OCI-LY3 (cell line): Measurements from ENCODE around the gene GLP2R.

Experiments
- H2AFZ ChIP-seq: fragments of 200-600, 300-600 bp; shearing (Covaris generic); 2 replicates; pipeline ENCODE4 v1.6.0; 2014; ENCODE audit warnings: antibody characterized with exemption, low read depth, low read length
- H3K27ac ChIP-seq: fragments of 200-600, 300-600 bp; sonication (generic); 2 replicates; pipeline ENCODE4 v1.5.1; 2014; ENCODE audit warnings: mild to moderate bottlenecking, low read length, moderate library complexity, mixed read lengths
- H3K27me3 ChIP-seq: fragments of 200-600, 300-600 bp; sonication (generic); 2 replicates; pipeline ENCODE4 v1.6.1; 2014; ENCODE audit warnings: low read depth, low read length, mixed read lengths
- H3K36me3 ChIP-seq: fragments of 200-600, 300-600 bp; sonication (generic); replicated peaks from 2 replicates; pipeline ENCODE3; 2014; ENCODE audit warnings: low read depth, low read length, mixed read lengths
- H3K4me1 ChIP-seq: fragments of 300-600, 200-600 bp; sonication (generic); 2 replicates; pipeline ENCODE4 v1.6.1; 2014; ENCODE audit warnings: low read length, mixed read lengths
- H3K4me2 ChIP-seq: fragments of 200-600, 300-600 bp; sonication (generic); 2 replicates; pipeline ENCODE4 v1.6.1; 2014; ENCODE audit warnings: low read length, mixed read lengths
- H3K4me3 ChIP-seq: fragments of 300-600, 200-600 bp; sonication (generic); 2 replicates; pipeline ENCODE4 v1.5.1; 2014; ENCODE audit warnings: antibody characterized with exemption, mild to moderate bottlenecking, low read length, moderate library complexity
- H3K79me2 ChIP-seq: fragments of 300-600, 200-600 bp; shearing (Covaris generic); 2 replicates; pipeline ENCODE4 v1.6.1; 2014; ENCODE audit warnings: mild to moderate bottlenecking, low read length, mixed read lengths
- H3K9ac ChIP-seq: fragments of 300-600, 200-600 bp; shearing (Covaris generic); 2 replicates; pipeline ENCODE4 v1.6.0; 2014; ENCODE audit warnings: mild to moderate bottlenecking, low read length, moderate library complexity
- H3K9me3 ChIP-seq: fragments of 200-600, 300-600 bp; shearing (Covaris generic); 2 replicates; pipeline ENCODE4 v1.6.1; 2014; ENCODE audit warnings: low read length, mixed read lengths; ENCODE audit not compliant: insufficient read depth
- H4K20me1 ChIP-seq: fragments of 200-600, 300-600 bp; sonication (generic); 2 replicates; pipeline ENCODE4 v1.6.1; 2016; ENCODE audit warnings: low read length, mixed read lengths; ENCODE audit not compliant: insufficient read depth
- EZH2phosphoT487 ChIP-seq: fragments of 200-600 bp; shearing (Covaris generic); IDR thresholded peaks from 2 replicates; pipeline ENCODE4 v1.6.1; 2018; ENCODE audit warnings: antibody characterized with exemption, mixed run types, low read depth
- TF ChIP-seq, protein P1 (sequence below): fragments of 200-600, 300-600 bp; sonication (generic); IDR thresholded peaks from 2 replicates; pipeline ENCODE4 v1.5.1; 2014; ENCODE audit warnings: antibody characterized with exemption, low read length, low read depth

Gene GLP2R

DNA sequence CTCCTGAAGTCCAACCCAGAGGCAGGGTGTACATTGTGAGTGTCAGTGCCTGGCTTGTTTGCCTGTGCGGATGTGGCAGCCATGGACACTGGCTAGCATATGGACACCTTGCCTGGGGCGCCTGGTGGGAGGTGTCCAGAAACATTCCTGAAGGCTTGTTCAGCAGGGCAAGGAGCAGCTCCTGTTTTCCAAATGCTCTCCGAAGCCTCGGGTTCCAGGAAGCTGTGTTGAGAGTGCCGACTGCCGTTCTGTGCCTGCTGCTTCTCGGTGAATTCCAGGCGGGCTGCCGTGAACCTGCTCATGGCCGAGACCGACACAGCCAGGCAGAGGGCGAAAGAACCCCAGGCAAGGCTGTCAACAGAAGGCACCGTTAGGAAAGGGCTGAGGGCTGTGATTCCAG is 23.4 kb upstream of the GLP2R start:
- no peaks in the 10 kb centered on the region for H4K20me1 ChIP-seq
- no peaks in the 10 kb centered on the region for H3K79me2 ChIP-seq
- H3K4me2 ChIP-seq = no peak overlapping the region
- no peak overlapping the region for H3K9ac ChIP-seq
- H3K9me3 ChIP-seq = no peaks in the 10 kb centered on the region
- H3K4me1 ChIP-seq = no peaks in the 10 kb centered on the region
- no peak overlapping the region for H3K4me3 ChIP-seq
- no peaks in the 10 kb centered on the region for H3K36me3 ChIP-seq
- TF ChIP-seq EZH2phosphoT487 = no peak
- no peak overlapping the region for H2AFZ ChIP-seq
- H3K27me3 ChIP-seq = no peaks in the 10 kb centered on the region
- no peak overlapping the region for H3K27ac ChIP-seq

DNA sequence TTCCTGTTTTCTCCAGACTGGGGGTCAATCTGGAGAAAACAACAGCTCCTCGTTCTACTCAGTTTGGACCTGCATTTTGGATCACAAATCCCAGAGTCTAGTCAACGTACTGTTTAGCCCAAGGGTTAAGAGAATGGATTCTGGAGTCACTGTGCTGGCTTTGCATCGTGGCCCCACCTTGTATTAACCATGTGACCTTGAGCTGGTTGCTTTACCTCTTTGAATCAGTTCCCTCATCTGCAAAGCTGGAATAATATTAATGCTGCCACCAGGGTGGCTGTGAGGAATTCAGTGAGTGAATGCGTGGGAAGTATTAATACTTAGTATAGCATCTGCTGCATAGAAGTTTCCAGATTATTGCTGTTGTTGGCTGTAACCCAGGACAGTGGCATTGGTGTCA is 23.0 kb upstream of the GLP2R start:
- H3K27me3 ChIP-seq = no peaks in the 10 kb centered on the region
- H3K9ac ChIP-seq = no peak overlapping the region
- H3K4me1 ChIP-seq = no peaks in the 10 kb centered on the region
- no peak overlapping the region for H3K4me3 ChIP-seq
- no peaks in the 10 kb centered on the region for H3K36me3 ChIP-seq
- no peaks in the 10 kb centered on the region for H4K20me1 ChIP-seq
- no peaks in the 10 kb centered on the region for H3K9me3 ChIP-seq
- TF ChIP-seq EZH2phosphoT487 = no peak
- TF ChIP-seq, protein P1, sequence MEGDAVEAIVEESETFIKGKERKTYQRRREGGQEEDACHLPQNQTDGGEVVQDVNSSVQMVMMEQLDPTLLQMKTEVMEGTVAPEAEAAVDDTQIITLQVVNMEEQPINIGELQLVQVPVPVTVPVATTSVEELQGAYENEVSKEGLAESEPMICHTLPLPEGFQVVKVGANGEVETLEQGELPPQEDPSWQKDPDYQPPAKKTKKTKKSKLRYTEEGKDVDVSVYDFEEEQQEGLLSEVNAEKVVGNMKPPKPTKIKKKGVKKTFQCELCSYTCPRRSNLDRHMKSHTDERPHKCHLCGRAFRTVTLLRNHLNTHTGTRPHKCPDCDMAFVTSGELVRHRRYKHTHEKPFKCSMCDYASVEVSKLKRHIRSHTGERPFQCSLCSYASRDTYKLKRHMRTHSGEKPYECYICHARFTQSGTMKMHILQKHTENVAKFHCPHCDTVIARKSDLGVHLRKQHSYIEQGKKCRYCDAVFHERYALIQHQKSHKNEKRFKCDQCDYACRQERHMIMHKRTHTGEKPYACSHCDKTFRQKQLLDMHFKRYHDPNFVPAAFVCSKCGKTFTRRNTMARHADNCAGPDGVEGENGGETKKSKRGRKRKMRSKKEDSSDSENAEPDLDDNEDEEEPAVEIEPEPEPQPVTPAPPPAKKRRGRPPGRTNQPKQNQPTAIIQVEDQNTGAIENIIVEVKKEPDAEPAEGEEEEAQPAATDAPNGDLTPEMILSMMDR = no peak
- no peak overlapping the region for H3K4me2 ChIP-seq
- H2AFZ ChIP-seq = no peak overlapping the region
- no peaks in the 10 kb centered on the region for H3K79me2 ChIP-seq
- H3K27ac ChIP-seq = no peak overlapping the region

DNA sequence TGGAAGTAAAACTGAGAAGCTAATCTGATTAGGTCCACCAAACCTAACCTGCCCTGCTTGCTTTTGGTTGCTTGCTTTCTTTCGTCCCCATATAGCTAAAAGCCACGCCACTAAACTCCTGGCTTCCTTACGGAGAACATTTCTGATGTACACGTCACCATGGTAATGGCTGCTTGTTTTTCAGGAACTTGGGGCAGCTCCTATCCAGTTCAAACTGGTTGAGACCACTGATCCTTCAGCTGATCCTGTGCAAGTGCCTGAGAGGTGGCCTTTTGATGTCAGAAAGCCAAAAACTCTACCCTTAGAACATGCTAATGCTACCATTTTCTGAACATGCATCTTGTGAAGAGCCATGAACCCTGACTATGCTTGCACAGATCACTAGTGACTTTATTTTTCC is 20.0 kb upstream of the GLP2R start:
- Histone ChIP-seq H3K27ac (no peak overlapping the region), H3K4me3 (no peak overlapping the region)

DNA sequence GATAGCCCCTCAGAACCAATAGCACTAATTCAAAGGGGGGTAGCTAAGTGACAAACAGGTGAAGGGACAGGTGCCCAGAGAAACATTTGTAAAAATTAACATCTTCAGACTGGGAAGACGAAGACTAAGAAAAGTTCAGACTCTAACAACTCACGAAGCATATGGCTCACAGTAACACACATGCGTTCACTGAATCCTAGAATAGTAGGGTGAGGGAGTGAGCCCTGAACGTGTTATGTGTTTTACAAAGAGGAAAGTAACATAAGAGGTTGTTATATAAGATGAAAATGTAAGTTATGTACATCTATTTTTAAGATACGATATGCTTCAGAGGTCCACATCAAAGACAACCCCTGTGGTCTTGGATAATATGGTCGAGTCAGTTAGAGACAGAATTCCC is 19.0 kb upstream of the GLP2R start:
- TF ChIP-seq, protein P1 = no peak
- no peak for TF ChIP-seq EZH2phosphoT487
- no peak overlapping the region for H3K4me2 ChIP-seq
- no peak overlapping the region for H2AFZ ChIP-seq
- no peak overlapping the region for H3K27ac ChIP-seq
- no peaks in the 10 kb centered on the region for H3K4me1 ChIP-seq
- H3K9ac ChIP-seq = no peak overlapping the region
- no peaks in the 10 kb centered on the region for H3K9me3 ChIP-seq
- no peaks in the 10 kb centered on the region for H4K20me1 ChIP-seq
- no peaks in the 10 kb centered on the region for H3K79me2 ChIP-seq
- no peaks in the 10 kb centered on the region for H3K36me3 ChIP-seq
- H3K4me3 ChIP-seq = no peak overlapping the region
- H3K27me3 ChIP-seq = no peaks in the 10 kb centered on the region

More for the DNA sequence above, 20.0 kb upstream of the GLP2R start:
- no peaks in the 10 kb centered on the region for H4K20me1 ChIP-seq
- no peak overlapping the region for H3K9ac ChIP-seq
- H3K27me3 ChIP-seq = no peaks in the 10 kb centered on the region
- H3K4me2 ChIP-seq = no peak overlapping the region
- TF ChIP-seq, protein P1 = no peak
- TF ChIP-seq EZH2phosphoT487 = no peak
- H3K79me2 ChIP-seq = no peaks in the 10 kb centered on the region
- no peak overlapping the region for H2AFZ ChIP-seq
- H3K9me3 ChIP-seq = no peaks in the 10 kb centered on the region
- no peaks in the 10 kb centered on the region for H3K36me3 ChIP-seq
- H3K4me1 ChIP-seq = no peaks in the 10 kb centered on the region

DNA sequence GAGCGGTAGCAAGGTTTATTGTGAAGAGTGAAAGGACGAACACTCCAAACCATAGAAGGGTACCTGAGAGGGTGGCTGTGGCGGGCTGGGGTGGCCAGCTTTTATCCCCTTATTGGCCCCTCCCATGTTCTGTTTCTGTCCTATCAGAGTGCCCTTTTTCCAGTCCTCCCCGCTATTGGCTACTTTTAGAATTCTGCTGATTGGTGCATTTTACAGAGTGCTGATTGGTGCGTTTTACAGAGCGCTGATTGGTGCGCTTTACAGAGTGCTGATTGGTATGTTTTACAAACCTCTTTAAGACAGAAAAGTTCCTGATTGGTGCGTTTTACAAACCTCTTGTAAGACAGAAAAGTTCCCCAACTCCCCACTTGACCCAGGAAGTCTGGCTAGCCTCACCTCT is 16.3 kb upstream of the GLP2R start:
- no peaks in the 10 kb centered on the region for H3K79me2 ChIP-seq
- H3K27ac ChIP-seq = no peak overlapping the region
- no peak overlapping the region for H3K4me2 ChIP-seq
- H3K4me1 ChIP-seq = no peaks in the 10 kb centered on the region
- H3K4me3 ChIP-seq = no peak overlapping the region
- H3K9ac ChIP-seq = no peak overlapping the region
- no peaks in the 10 kb centered on the region for H3K36me3 ChIP-seq
- TF ChIP-seq, protein P1 = no peak
- no peak for TF ChIP-seq EZH2phosphoT487
- no peak overlapping the region for H2AFZ ChIP-seq
- no peaks in the 10 kb centered on the region for H3K9me3 ChIP-seq
- H3K27me3 ChIP-seq = no peaks in the 10 kb centered on the region
- no peaks in the 10 kb centered on the region for H4K20me1 ChIP-seq
